ENCODE measurements around the gene MB.
"Not testable (repeated sequence)": the region's sequence is repeated elsewhere in the genome, so short reads cannot be mapped to it uniquely, and the experiment has no call there.

MB gene

DNA sequence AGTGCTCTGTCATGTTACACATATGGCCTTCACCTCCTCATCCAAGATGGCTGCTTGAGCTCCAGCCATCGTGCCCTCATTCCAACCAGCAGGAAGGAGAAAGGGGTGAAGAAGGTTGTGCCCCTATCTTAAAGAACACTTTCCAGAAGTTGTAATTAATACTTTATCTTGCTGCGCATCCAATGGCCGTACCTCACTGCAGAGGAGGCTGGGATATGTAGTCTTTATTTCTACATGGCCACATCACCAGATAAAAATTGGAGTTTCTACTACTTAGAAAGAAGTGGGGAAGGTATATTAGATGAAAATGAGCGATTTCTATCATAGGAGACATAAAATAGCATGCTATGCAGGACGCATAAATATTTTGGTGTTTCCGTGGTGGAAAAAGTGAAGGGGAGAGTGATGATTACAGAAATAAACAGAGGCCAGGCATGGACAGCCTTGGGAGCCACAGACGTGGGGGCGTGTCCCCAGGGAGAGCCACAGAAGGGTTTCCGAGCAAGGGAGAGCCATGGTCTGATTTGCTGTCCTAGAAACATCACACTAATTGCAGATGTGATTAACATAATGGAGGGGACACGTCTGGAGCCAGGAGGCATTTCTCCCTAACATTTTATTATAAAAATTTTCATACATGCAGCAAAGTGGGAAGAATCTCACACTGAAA is 8.8 kb upstream of the MB start:
- H3K27ac ChIP-seq, result no peak overlapping the region
- H3K36me3 ChIP-seq, result no peaks in the 10 kb centered on the region
- peaks cover 5 to 6% of the 10 kb centered on the region in 2 experiments for H3K4me1 ChIP-seq (ENCODE audit: control insufficient read depth in 1 of 2, insufficient read depth in 1 of 2, low read depth in 1 of 2, low read length in 1 of 2)

DNA sequence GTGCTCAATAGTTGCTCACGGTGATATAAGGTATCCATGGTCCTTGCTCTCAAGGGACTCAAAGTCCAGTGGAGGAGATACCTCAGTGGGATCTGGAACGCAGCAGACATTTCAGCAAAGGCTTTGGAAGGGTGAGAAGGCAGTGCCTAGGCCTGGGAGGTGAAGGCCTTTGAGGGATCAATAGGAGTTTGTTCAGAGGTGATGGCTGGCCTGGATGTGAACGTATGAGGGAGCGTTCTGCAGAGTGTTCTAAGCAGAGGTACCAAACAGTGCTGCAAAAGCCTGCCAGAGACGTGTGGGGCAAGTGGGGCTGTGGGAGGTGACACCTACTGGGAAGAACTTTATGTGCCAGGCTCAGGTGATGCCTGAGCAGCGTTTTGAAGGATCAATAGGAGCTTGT is 7.4 kb upstream of the MB start:
- no peaks in the 10 kb centered on the region for H3K36me3 ChIP-seq
- TF ChIP-seq, protein P1, sequence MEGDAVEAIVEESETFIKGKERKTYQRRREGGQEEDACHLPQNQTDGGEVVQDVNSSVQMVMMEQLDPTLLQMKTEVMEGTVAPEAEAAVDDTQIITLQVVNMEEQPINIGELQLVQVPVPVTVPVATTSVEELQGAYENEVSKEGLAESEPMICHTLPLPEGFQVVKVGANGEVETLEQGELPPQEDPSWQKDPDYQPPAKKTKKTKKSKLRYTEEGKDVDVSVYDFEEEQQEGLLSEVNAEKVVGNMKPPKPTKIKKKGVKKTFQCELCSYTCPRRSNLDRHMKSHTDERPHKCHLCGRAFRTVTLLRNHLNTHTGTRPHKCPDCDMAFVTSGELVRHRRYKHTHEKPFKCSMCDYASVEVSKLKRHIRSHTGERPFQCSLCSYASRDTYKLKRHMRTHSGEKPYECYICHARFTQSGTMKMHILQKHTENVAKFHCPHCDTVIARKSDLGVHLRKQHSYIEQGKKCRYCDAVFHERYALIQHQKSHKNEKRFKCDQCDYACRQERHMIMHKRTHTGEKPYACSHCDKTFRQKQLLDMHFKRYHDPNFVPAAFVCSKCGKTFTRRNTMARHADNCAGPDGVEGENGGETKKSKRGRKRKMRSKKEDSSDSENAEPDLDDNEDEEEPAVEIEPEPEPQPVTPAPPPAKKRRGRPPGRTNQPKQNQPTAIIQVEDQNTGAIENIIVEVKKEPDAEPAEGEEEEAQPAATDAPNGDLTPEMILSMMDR (IDR thresholded peaks at IDR 0.05), result no peak
- peaks cover 5 to 6% of the 10 kb centered on the region in 2 experiments for H3K4me1 ChIP-seq (ENCODE audit: control insufficient read depth in 1 of 2, insufficient read depth in 1 of 2, low read depth in 1 of 2, low read length in 1 of 2)
- H3K27me3 ChIP-seq, result peaks cover 51% of the 10 kb centered on the region
- H3K9me3 ChIP-seq, result no peaks in the 10 kb centered on the region
- H3K4me3 ChIP-seq (ENCODE audit: low read depth in 1 of 2, low read length in 1 of 2), result no peak overlapping the region
- no peak overlapping the region for H3K27ac ChIP-seq

More for the DNA sequence above, 8.8 kb upstream of the MB start:
- no peak overlapping the region for H3K4me3 ChIP-seq (ENCODE audit: low read depth in 1 of 2, low read length in 1 of 2)
- peaks cover 56% of the 10 kb centered on the region for H3K27me3 ChIP-seq
- TF ChIP-seq, protein P1 (IDR thresholded peaks at IDR 0.05), result no peak
- H3K9me3 ChIP-seq, result no peaks in the 10 kb centered on the region

DNA sequence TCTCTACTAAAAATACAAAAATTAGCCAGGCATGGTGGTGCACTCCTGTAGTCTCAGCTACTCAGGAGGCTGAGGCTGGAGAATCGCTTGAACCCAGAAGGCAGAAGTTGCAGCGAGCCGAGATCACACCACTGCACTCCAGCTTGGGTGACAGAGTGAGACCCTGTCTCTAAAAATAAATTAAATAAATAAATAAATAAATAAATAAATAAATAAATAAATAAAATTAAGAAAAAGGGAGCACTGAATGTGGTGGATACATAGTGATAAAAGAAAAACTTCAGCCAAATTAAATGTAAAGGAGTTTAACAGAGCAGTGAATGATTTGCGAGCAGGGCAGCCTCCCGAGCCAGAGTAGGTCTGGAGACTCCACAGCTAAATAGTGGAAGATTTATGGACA is 6.8 kb upstream of the MB start:
- H3K4me3 ChIP-seq (ENCODE audit: low read depth in 1 of 2, low read length in 1 of 2); H3K9me3 ChIP-seq: not testable (repeated sequence)
- peaks cover 44% of the 10 kb centered on the region for H3K27me3 ChIP-seq

DNA sequence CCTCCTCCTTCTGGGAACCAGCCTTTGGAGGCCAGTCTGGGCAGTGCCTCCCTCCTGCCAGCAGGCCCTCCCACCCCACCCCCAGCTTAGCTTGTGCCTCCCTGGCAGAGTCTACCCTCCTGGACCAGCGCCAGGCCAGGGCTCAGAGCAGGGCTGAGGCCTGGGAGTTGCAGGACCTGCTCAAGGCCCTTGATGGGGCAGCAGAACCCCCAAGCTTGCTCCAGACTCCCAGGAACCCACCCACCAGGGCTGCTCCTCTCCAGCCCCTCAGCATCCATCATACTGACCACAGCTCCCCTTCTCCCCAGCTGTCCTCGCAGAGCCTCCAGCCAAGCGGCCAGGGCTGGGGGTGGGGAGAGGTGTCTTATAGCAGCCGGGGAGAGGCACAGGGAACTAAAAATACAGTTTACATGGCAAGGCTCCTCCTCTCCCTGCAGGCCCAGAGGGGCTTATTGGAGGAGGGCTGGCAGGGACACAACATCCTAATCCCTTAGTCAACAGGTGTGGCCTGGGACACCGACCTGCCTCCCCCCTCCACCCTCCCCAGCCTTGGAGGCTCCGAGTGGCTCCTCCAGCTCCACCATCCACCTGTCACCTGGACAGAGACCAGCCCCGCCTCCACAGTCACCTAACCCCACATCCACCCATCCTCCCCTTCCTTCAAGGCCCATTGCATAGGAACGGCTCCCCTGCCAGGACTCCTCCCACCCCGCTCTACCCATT is 5.2 kb upstream of the MB start:
- H3K9me3 ChIP-seq, result no peaks in the 10 kb centered on the region
- no peak overlapping the region for H3K4me3 ChIP-seq (ENCODE audit: low read depth in 1 of 2, low read length in 1 of 2)
- no peak overlapping the region for H3K27ac ChIP-seq
- H3K4me1 ChIP-seq (ENCODE audit: control insufficient read depth in 1 of 2, insufficient read depth in 1 of 2, low read depth in 1 of 2, low read length in 1 of 2), result peaks cover under 1 to 2% of the 10 kb centered on the region in 2 experiments
- H3K36me3 ChIP-seq, result no peaks in the 10 kb centered on the region
- TF ChIP-seq, protein P1 (IDR thresholded peaks at IDR 0.05), result no peak
- H3K27me3 ChIP-seq, result peaks cover 36% of the 10 kb centered on the region

More for the DNA sequence above, 6.8 kb upstream of the MB start:
- not testable (repeated sequence) for H3K27ac ChIP-seq; H3K4me1 ChIP-seq (ENCODE audit: control insufficient read depth in 1 of 2, insufficient read depth in 1 of 2, low read depth in 1 of 2, low read length in 1 of 2); H3K36me3 ChIP-seq

DNA sequence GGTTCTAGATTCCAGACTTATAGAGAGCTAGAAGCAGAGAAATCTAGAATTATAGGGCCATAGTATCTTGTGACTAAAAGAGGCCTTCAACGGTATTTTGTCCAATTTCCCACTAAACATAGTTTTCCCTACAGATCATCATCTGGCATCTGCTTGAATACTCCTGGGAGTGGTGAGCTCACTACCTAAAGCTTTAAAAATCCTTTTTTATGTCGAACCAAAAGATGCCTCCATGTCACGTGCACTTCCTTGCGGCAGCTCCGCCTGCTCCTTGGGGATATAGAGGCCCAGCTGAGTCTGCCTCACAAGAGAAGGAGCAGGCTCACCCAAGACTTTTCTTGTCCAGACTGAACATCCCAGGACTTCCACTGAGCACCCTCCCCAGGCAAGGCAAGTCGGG is 4.3 kb upstream of the MB start:
- no peak overlapping the region for H3K27ac ChIP-seq
- no peaks in the 10 kb centered on the region for H3K9me3 ChIP-seq
- H3K4me1 ChIP-seq (ENCODE audit: control insufficient read depth in 1 of 2, insufficient read depth in 1 of 2, low read depth in 1 of 2, low read length in 1 of 2), result no peaks in the 10 kb centered on the region
- H3K4me3 ChIP-seq (ENCODE audit: low read depth in 1 of 2, low read length in 1 of 2), result no peak overlapping the region
- TF ChIP-seq, protein P1 (IDR thresholded peaks at IDR 0.05), result no peak
- H3K27me3 ChIP-seq, result peaks cover 36% of the 10 kb centered on the region
- no peaks in the 10 kb centered on the region for H3K36me3 ChIP-seq

DNA sequence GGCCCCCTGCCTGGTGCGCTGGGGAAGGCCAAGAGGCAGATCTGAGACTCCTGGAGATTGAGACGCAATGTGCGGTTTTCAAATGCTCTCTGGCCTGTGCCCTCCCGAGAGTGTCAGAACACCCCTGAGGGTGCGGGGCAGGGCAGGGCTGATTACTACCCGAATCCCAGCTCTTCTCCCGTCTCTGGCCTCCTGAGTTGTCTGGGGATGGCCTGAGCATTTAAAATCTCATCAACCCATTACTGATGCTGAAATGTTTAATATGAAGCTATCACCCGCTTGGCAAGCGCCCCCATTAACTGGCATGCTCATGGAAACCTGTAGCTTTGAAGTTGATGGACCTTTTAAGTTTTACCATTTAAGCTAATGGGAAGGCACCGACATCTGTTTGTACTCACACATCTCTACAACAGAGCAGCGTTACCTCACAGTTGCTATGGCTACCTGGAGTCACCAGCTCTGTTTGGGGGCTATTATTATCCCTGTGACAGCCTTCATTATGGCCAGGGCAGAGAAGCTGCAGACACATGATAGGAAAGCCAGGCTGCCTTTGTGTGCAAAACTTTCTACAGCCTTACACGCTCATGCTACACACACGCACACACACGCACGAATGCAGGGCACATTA is 3.6 kb upstream of the MB start:
- Histone ChIP-seq H3K27me3 (peaks cover 37% of the 10 kb centered on the region), H3K9me3 (no peaks in the 10 kb centered on the region), H3K4me1 (ENCODE audit: control insufficient read depth in 1 of 2, insufficient read depth in 1 of 2, low read depth in 1 of 2, low read length in 1 of 2) (no peaks in the 10 kb centered on the region), H3K4me3 (ENCODE audit: low read depth in 1 of 2, low read length in 1 of 2) (no peak overlapping the region), H3K27ac (no peak overlapping the region), H3K36me3 (no peaks in the 10 kb centered on the region)
- TF ChIP-seq, protein P1 (IDR thresholded peaks at IDR 0.05), result no peak

Measured in neutrophil (primary cell).